HG02870 (cell line): ENCODE measurements around the gene PHF11.
"Not testable (repeated sequence)": the region's sequence is repeated elsewhere in the genome, so short reads cannot be mapped to it uniquely, and the experiment has no call there.

ENCODE experiments used
- ATAC-seq: cut with Tn5 transposase; IDR thresholded peaks from one replicate; pipeline ENCODE4 v1.9.1; 2021; ENCODE audit warnings: mild to moderate bottlenecking, moderate library complexity; ENCODE audit not compliant: unreplicated experiment

The PHF11 gene

DNA sequence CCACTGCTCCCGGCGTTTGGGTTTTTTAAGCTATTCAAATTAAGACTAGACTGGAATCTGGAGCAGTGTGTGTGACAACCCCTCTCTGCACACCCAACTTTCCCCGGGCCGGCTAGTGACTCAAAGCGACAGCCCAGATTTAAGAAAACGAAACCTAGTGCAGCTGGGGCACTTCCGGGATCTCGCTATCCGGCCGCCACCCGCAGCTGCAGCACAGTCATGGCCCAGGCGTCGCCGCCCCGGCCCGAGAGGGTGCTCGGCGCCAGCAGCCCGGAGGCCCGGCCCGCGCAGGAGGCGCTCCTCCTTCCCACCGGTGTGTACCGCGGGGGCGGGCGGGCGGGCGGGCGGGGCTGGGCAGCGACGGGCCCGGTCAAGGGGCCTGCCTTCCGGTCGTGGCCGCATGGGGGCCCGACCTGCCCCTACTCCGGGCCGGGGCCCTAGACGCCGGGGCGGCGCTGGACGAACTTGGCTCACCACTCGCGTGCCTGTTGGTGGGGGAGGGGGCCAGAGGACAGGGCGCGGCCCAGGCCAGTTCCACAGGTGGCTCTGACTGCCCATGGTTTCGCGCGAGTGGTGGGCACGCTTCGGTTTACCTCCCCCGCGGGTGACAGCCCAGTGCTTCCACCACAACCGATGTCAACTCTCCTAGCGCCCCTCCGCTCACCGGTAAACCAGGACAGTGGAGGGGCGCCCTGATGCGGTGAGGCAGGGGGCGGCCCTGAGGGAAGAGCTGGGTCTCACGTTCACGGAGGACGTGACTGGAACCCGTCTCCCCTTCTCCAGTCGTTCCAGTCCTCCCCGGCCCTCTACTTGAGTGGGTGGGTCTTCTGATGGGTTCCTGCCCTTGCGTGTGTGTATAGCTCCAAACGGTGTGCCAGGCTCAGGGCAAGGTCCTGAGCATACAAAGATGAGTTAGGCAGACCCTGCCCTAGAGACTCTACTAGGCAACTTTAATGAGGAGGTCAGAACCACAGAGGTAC, at the start of gene PHF11:
PHF11 (plus strand) TSS at position 171 of the 980 bp plus-strand sequence; CDS start at position 220, 49 bp downstream.
- peak; percentile 93 for ATAC-seq

DNA sequence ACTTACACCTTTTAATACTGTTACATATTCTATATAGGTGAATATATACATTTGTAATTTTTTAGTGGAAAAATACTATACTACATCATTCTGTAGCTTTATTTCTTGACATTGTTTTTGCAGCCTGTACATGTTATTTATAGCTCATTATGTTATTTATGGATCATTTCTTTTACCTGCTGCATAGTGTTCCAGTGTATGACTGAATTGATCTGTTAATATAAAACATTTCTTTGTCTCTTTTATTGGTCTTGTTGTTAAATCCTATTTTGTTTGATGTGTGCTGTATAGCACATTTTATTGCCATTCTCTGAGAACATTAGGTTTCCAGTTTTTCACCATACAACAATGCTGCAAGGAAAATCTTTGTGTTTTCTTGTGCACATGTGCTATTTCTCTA, 49.3 kb upstream of the PHF11 start:
- ATAC-seq, result no peak

GRCh38 chr13:49448753-49449152, 47.0 kb upstream of the PHF11 start:
- ATAC-seq, result no peak

GRCh38 chr13:49450105-49450819, 45.5 kb upstream of the PHF11 start:
- ATAC-seq, result no peak

GRCh38 chr13:49452725-49453457, 42.9 kb upstream of the PHF11 start:
- ATAC-seq, result no peak

DNA sequence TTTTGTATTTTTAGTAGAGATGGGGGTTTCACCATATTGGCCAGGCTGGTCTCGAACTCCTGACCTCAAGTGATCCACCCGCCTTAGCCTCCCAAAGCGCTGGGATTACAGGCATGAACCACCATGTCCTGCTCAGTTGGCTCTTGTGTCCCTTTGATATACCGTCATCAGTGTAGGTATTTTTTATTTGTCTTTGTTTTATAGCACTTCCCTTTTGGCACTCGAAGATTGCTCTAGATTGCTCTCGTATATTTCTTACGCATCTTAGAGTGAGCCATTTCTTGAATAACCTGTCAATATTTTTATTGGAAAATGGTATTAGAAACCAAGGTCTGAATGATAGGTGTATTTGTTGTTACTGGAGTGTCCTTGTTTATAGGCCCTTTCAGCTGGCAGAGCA, 42.3 kb upstream of the PHF11 start:
- no peak for ATAC-seq

- peak; percentile 97 for ATAC-seq
Measured at GRCh38 chr13:49454388-49455006, 41.3 kb upstream of the PHF11 start.

GRCh38 chr13:49455007-49455398, 40.8 kb upstream of the PHF11 start:
- ATAC-seq, result no peak

DNA sequence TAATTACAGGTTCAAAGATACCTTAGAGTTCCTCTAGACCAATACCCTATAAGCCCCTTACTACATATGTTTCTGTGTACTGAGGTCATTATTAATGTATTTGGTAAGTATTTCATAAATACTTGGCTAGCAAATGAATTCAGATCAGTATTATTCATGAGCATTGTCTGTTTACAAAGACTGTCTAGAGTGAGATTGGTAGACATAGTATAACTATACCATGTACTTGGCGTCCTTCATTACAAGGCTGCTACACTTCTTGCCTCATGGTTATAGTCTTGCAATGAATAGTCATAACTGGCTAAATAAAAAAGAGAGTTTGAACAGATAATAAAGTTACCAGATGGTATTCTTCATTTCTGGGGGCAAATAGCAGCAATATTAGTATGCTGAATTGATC, 39.6 kb upstream of the PHF11 start:
- no peak for ATAC-seq

DNA sequence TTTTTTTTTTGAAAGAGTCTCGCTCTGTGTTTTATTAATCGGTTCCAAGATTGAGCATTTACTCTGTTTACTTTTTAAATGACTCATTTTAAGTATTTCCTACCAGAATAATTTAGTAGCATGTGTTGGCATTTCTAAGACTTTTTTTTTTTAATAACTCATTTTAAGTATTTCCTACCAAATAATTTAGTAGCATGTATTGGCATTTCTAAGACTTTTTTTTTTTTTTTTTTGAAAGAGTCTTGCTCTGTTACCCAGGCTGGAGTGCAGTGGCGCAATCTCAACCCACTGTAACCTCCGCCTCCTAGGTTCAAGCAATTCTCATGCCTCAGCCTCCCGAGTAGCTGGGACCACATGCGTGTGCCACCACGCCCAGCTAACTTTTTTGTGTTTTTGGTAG, 38.5 kb upstream of the PHF11 start:
- ATAC-seq, result no peak

DNA sequence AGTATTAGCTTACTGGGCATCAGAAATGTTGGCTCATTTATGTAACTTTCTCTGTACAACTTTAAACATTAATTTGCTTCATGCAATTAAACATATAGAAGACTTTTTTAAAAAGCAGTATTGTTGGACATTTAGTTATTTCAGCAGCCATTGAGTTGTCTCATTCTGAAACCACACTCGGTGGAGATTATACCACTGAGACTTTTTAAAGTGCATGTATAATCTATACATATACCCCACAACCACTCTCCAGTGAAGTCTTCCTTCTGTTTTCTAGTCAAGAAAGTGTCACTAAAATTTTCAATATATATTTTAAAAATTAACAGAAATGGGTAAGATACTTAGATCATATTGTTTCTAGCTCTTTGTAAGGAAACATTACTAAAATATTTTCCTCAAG, 36.2 kb upstream of the PHF11 start:
- no peak for ATAC-seq

GRCh38 chr13:49464085-49464484, 31.7 kb upstream of the PHF11 start:
- ATAC-seq, result no peak

- ATAC-seq, result no peak
Measured at GRCh38 chr13:49464621-49465325, 31.0 kb upstream of the PHF11 start.

DNA sequence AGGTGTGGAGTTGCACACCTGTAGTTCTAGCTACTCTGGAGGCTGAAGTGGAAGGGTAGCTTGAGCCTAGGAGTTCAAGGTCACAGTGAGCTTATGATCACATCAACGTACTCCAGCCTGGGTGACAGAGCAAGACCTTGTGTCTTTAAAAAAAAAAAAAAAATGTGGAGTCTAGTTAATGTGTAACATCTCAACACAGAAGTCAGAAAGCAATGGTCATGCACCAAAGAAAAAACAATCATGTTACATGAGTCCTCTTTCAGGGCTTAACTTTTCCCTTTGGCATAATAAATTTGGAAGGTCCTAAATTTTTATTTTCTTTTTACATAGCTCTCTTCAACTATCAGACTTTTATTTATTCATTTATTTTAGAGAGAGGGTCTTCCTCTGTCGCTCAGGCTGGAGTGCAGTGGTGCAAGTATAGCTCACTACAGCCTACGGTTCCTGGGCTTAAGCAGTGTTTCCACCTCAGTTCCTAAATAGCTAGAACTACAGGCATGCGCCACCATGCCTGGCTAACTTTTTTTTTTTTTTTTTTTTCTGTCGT, 29.4 kb upstream of the PHF11 start:
- ATAC-seq, result no peak

GRCh38 chr13:49472186-49472585, 23.6 kb upstream of the PHF11 start:
- ATAC-seq, result no peak

GRCh38 chr13:49476529-49476928, 19.2 kb upstream of the PHF11 start:
- no peak for ATAC-seq

DNA sequence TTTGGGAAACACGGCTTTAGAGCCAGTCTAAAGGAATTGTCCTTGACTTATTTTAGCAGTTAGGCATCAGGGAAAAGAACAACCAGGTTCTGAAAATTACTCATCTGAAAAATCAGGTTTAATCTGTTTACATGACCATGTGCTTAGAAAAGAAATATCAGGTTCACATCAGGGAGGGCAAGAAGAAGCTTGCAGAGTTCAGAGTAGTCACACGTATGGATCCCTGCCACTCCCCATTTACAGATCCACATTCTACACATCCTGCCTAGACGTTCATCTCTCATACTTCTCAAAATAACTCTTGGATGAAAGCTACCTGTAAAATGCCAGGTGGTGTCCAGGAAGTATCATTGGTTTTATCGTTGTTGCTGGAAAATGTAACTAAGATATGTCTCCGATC, 14.0 kb upstream of the PHF11 start:
- no peak for ATAC-seq

- no peak for ATAC-seq
Measured at GRCh38 chr13:49488563-49488962, 7.2 kb upstream of the PHF11 start.

DNA sequence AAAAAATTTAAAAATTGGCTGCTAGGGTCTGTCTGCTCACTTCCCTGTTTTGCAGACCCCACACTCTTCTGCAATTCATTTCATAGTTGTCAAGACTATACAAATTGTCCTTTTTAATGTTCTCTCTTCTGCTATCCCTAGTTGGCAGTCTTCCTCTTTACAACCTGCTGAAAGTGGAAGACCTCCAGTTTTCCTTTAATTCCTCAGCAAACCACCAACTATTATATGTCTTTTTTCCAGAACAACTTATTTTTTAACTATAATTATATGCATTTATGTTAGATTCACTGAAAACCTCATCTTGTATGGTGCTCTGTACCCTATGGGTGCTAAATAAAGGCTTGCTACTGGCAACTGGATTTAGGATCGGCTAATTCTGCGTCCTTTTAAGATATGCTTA, 1.1 kb upstream of the PHF11 start:
- no peak for ATAC-seq

DNA sequence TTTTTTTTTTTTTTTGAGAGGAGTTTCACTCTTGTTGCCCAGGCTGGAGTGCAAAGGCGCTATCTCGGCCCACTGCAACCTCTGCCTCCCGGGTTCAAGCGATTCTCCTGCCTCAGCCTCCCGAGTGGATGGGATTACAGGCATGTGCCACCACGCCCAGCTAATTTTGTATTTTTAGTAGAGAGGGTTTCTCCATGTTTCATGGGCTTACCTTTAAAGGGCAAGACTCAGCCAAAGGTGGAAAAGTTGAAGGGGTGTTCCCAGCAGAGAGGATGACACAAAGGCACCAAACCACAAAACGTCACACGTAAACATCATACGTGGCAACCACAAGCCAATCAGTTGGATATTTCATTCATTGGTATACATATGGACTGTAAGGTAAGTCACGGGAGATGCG, 1.1 kb downstream of the PHF11 start:
- not testable (repeated sequence) for ATAC-seq
